ENCODE results near the gene KAT2B.
A peak's percentile ranks its signal among the peaks of the same experiment; 100 is the strongest.

Gene KAT2B

DNA sequence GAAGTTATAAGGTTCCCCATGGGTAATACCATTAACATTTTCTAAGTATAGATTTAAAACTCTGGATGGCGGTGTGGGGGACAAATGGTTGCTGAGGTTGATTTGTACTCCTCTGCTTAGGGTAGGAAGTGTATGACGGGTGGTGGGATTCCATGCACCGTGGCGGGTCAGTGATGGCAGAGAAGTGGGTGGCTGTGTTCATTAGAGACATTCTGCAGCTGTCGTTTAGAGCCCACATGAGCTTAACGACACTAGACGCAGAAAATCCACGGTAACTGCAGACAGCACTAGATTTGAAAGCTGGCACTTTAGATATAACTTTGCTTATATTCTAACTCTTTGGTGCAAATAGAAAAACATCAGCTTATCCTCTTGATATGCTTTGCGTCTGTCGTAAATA lies 108.2 kb downstream of the KAT2B start:
- no peak for DNase-seq

DNA sequence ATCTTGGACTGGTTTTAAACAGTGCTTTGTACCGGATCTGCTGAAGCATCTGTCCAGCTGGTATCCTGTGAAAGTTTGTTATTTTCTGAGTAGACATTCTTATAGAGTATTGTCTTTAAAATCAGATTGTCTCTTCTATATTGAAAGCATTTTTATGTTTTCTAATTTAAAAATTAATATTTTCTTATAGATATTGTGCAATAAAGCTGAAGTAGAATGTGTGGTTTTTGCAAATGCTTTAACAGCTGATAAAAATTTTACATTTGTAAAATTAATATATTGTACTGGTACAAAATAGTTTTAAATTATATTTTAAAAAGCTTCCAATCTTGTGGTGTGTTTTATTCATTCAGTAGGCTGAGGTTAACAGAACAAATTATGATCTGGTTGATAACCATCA lies 113.8 kb downstream of the KAT2B start:
- DNase-seq, result no peak

DNA sequence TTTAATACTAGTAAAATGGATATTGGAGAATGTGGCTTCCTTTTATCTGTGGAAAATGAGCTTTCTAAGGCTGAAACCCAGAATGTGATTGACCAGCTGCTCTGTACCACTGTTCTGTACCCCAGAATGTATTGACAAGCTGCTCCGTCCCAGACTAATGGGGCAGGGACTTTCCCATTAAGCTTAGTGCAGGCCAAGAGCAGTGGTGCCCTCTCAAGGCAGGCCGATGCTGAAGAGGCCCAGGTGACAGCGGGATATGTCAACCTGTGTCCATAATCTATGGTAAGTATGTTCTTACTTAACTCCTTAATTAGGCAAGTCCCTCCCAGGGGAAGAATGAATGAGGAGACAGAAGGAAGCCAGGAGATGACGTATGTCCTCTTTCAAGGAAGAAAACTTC lies 114.7 kb downstream of the KAT2B start:
- DNase-seq, result no peak

DNA sequence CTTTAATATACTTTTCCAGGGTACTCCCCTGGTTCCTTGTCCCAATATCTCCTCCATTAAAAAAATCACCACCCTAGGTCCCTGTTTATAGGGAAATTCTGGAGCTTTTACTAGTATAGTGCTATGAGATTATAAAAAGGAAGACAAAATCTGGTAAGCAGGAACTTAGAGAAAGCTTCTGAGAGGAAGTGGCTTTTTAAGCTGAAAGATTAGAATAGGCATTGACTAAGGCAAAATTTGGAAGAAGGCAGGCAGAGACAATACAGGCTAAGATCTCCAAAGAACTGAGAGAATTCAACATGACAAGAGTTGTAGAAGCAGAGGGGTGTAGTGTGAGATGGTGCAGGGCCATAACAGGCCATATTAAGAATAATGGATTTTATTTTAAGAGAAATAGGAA lies 120.0 kb downstream of the KAT2B start:
- no peak for DNase-seq

DNA sequence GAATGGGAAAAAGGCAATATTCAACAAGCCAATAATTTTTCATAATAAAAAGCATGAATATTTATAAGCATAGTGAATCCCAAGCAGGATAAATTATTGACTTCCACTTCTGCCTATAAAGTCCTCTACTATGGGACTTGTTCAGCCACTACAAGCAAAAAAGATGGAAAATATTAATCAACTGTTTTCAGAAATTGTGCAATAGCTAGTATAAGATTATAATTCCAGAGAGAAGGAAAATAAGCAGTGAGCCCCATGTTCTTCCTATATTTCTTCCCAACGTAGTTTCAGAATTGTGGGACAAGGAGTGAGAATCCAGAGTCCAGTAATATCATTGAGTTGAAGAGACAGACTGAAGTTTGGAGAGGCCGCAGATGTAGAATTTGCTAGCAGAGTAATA lies 121.5 kb downstream of the KAT2B start:
- no peak for DNase-seq

DNA sequence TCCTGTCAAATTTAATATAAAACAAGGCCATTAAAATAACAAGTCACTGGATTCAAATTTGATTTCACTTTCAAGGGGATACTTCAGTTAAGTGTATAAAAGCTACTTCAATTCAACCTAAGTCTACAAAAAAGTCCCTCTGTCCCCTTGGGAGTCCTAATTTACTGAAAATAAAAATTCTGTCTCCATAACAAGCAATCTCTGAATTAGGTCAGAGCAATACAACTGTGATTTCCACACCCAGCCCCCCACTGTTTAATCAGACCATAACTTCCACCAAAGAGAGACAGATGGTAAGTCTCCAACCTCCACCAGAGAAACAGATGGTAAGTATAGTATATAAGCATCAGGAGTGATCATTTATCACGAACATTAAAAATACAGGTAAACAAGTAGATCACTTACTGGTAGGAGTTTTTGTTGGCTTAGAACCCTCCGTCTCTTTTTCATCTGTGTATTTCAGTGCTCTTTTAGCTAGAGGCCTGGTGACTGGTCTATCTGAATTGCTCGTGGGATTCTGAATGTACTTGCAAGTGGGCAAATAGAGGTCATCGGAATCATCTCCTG lies 133.7 kb downstream of the KAT2B start:
- peak; percentile 35 for DNase-seq

DNA sequence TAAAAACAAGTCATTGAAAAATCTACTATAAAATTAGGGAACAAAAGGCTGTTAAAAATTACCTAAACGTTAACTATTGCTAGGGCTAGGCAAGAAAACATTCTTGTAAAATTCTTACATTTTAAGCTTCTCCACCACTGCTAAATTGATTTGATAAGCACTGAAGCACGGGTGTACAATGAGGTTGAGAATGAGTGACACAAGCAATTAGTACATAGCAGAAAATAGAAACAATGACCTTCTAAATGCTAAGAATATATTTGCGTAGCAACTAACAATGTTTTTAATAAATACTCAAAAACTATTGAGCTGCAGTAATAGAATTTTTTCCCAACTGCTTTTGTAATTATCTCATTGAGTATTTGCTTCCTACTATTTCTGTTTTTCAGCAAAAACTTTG lies 141.0 kb downstream of the KAT2B start:
- no peak for DNase-seq

DNA sequence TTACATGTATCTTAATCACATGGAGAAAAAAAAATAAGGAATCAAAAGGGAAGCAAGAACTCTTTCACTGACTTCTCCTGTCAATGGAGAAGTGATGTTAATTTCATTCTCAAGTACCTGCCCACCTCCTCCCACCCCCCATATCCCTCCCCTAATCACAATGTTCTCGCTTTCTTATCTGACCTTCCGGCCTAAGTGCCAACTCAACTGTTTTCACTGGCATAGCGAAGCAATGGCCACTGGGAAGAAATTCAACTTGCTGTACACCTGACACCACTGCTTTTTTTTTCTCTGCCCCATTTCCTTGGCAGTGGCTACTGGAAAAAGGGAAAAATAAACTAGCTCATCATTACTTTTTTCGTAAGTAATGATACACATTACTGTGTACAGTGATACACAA lies 142.0 kb downstream of the KAT2B start:
- no peak for DNase-seq

DNA sequence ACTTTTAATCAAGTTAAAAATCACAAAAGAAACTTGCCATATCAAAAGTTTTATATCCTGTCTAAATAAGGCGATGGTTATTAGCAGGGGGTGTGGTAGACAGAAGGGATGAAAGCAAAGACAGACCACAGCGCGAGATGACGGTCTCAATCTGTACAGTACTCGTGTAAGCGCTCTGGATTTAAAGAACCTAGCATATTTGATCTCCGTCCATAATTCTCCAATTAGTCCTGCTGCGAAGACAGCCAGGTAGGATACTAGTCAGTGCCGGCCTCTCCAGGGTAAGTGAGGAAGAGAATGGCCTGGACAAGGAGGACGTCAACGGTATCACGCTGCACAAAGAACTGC lies 145.1 kb downstream of the KAT2B start:
- DNase-seq, result no peak

DNA sequence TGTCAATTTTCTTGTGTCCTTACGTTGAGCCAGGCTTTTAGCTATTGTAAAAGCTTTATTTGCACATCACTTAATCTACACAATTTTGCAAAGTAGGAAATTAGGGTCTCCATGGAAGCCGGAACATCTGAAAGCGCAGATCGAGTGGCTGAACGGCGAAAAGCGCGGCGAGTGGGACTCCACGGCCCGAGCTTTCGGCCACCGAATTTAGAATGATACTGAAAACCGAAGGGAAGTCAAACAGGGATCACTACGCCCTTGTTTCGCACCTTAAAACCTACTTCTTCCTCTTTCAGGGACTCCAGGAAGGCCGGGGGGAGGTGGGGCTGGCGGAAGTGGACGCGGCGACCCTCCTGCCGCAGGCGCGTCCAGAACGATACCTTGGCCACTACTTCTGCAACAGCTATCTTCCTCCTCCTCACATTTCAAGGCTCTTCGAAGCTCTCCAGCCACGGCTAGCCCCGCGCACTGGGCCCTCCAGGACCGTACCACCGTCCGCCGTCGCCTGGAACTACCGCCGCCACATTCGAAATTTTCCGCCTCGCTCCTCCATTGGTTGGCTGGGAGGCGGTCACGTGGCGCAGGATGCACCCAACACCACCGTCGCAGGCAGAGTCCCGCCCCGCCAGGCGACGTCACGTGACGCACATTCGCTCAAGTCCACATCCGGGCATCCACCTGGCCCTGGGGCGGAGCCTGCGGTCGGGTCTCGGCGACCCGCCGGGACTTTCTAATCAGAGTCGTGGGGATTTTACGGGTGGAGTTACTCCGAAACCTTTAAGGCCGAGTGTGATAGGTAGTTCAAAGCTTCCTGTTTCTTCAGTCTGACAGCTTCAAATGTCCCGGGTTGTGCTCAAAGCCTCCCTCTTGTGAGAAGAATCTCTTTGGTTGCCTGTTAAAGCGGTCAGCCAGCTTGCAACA lies 145.7 kb downstream of the KAT2B start, which contains the start of gene SGO1:
Gene SGO1 (minus strand): TSS at position 528 of the 921 bp plus-strand sequence. CDS start 2,179 bp downstream, outside the sequence.
- DNase-seq, result peak; percentile 99

DNA sequence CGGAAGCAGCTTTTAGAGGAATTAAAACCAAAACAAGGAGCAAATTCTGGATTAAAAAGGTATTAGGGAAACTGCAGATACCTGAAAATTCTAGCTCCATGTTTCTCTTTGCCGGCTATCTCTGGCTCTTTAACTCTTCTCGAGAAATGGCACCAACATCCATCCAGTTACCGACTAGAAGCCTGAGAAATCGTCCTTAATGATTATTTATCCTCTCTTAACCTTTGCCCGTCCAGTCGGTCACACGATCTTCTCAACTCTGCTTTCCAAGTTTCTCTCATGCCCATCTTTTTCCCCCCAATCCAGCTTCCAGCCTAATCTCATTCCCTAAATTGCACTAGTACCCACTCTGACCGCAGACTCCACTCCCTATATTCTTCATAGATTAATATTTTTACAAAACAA lies 146.4 kb downstream of the KAT2B start:
- no peak for DNase-seq

DNA sequence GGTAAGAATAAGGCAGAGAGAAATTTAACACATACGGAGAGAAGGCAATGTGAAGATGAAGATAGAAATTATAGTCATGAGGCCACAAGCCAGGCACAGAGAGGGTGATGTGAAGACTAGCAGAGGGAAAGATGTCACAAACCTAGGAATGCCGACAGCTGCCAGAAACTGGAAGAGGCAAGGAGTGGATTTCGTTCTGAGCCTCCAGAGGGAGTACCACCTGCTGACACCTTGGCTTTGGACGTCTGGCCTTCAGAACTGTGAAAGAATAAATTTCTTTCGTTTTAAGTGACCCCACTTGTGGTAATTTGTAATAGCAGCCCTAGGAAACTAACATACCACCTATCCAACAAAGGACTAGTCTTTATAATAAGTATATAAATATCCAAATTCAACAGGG lies 150.7 kb downstream of the KAT2B start:
- no peak for DNase-seq

DNA sequence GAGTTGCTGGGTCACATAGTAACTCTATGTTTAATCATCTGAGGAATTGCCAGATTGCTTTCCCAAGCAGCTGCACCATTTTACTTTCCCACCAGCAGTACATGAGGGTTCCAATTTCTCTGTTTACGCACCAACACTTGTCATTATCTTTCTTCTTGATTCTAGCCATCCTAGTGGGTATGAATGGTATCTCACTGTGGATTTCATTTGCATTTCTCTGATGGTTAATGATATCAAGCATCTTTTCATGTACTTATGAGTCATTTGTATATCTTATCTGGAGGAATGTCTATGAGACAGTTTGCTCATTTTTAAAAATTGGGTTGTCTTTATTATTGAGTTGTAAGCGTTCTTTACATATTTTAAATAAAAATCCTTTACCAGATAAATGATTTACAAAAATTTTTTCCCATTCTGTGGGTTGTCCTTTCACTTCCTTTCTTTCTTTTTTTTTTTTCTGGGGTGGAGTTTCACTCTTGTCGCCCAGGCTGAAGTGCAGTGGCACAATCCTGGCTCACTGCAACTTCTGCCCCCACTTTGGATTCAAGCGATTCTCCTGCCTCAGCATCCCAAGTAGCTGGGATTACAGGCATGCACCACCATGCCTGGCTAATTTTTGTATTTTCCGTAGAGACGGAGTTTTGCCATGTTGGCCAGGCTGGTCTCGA lies 154.7 kb downstream of the KAT2B start:
- no peak for DNase-seq

DNA sequence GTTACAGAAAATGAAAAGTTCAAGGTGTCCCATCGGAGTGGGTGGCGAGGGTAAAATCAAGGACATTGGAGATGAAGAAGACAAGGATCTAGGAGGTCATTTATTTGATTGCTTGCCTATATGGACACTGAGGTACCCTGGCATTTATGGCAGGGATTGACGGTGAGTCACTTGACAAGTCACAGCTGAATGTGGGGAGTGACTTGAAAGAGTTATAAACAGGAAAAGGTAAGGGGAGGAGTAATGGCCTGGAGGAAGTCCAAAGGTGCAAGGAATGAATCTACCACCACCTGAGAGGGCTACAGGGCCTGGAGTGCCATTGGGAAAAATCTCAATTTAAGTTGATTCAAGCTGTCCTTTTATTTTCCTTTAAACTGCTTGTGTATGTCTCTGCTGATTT lies 157.5 kb downstream of the KAT2B start:
- no peak for DNase-seq

DNA sequence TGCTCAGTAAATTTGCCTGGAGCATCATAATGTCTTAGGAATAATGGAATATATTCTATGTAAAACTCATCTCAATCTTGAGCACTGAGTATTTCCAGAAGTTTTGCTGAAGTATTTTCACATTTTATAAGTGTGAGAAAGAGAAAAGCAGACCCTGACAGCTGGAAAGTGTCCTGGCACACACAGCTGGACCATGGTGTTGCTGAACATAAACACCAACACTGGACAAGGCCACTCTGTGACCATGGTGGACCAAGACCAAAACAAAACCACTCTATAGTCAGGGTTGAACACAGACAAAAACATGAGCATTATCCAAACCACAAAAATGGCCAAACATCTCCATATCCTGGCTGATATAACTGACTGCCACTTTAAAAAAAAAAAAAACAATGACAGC lies 160.9 kb downstream of the KAT2B start:
- no peak for DNase-seq

Data from eye (tissue), 1 donor.